Measurements from ENCODE around the gene TRAF3IP1. TPM values are rescaled to one million over a fixed set of nuclear protein-coding genes. Genes with fewer than 3 reads are reported as not detected.

TRAF3IP1 gene
- total and polyA plus RNA-seq, 4 donors, result 8.9 to 41.0 (median 14.7) TPM

- H3K36me3 ChIP-seq (ENCODE audit: control insufficient read depth in 4 of 4, insufficient read depth in 4 of 4, low read length in 4 of 4), result no peaks in the 10 kb centered on the region
- H3K4me3 ChIP-seq, result no peak overlapping the region
- ATAC-seq (ENCODE audit: insufficient read depth, low FRiP score) (no peak), DNase-seq (peak; percentile 16 to 28 (median 19))
- peak overlapping the region; percentile 63 to 70 for H3K27ac ChIP-seq (ENCODE audit: low read depth in 1 of 2, low read length in 1 of 2)
- H3K9me3 ChIP-seq (ENCODE audit: control insufficient read depth in 4 of 4, insufficient read depth in 3 of 4, low read length in 3 of 4), result no peaks in the 10 kb centered on the region
- H3K4me1 ChIP-seq (ENCODE audit: control insufficient read depth in 5 of 5, insufficient read depth in 5 of 5, low read length in 5 of 5), result peaks cover 12 to 37% (median 20%) of the 10 kb centered on the region in 5 donors
- peak overlapping the region; percentile 19 to 50 for H3K9ac ChIP-seq (ENCODE audit: insufficient read depth in 1 of 2, low read length in 2 of 2)
- no peaks in the 10 kb centered on the region for H3K27me3 ChIP-seq (ENCODE audit: control insufficient read depth in 3 of 3, insufficient read depth in 3 of 3, low read length in 2 of 3)
- 34 to 40% methylated on average over 13 of the region's 13 CpGs for WGBS, 2 donors
- TF ChIP-seq CTCF (IDR thresholded peaks at IDR 0.05; ENCODE audit: control extremely low read depth, extremely low read depth), result no peak
Measured at GRCh38 chr2:238289574-238289973, 30.7 kb upstream of the TRAF3IP1 start.

GRCh38 chr2:238290091-238290509 is 30.2 kb upstream of the TRAF3IP1 start:
- Histone ChIP-seq H3K27ac (ENCODE audit: low read depth in 1 of 2, low read length in 1 of 2) (no peak overlapping the region), H3K4me1 (ENCODE audit: control insufficient read depth in 5 of 5, insufficient read depth in 5 of 5, low read length in 5 of 5) (peaks cover 12 to 35% (median 18%) of the 10 kb centered on the region in 5 donors), H3K9ac (ENCODE audit: insufficient read depth in 1 of 2, low read length in 2 of 2) (peak overlapping the region in 1 of 2 donors; percentile 19), H3K9me3 (ENCODE audit: control insufficient read depth in 4 of 4, insufficient read depth in 3 of 4, low read length in 3 of 4) (no peaks in the 10 kb centered on the region), H3K27me3 (ENCODE audit: control insufficient read depth in 3 of 3, insufficient read depth in 3 of 3, low read length in 2 of 3) (no peaks in the 10 kb centered on the region), H3K36me3 (ENCODE audit: control insufficient read depth in 4 of 4, insufficient read depth in 4 of 4, low read length in 4 of 4) (no peaks in the 10 kb centered on the region), H3K4me3 (no peak overlapping the region)
- TF ChIP-seq CTCF (IDR thresholded peaks at IDR 0.05; ENCODE audit: control extremely low read depth, extremely low read depth), result no peak
- 47 to 67% methylated on average over 8 of the region's 8 CpGs for WGBS, 2 donors
- ATAC-seq (ENCODE audit: insufficient read depth, low FRiP score) (no peak), DNase-seq (peak; percentile 51 to 69 (median 59))

GRCh38 chr2:238290715-238291549 is 29.4 kb upstream of the TRAF3IP1 start:
- DNase-seq, result peak in 1 of 3 donors; percentile 12
- no peak for ATAC-seq (ENCODE audit: insufficient read depth, low FRiP score)
- Histone ChIP-seq H3K9ac (ENCODE audit: insufficient read depth in 1 of 2, low read length in 2 of 2) (no peak overlapping the region), H3K4me3 (no peak overlapping the region), H3K36me3 (ENCODE audit: control insufficient read depth in 4 of 4, insufficient read depth in 4 of 4, low read length in 4 of 4) (no peaks in the 10 kb centered on the region), H3K27me3 (ENCODE audit: control insufficient read depth in 3 of 3, insufficient read depth in 3 of 3, low read length in 2 of 3) (no peaks in the 10 kb centered on the region), H3K9me3 (ENCODE audit: control insufficient read depth in 4 of 4, insufficient read depth in 3 of 4, low read length in 3 of 4) (no peaks in the 10 kb centered on the region), H3K4me1 (ENCODE audit: control insufficient read depth in 5 of 5, insufficient read depth in 5 of 5, low read length in 5 of 5) (peaks cover 9 to 27% (median 13%) of the 10 kb centered on the region in 5 donors), H3K27ac (ENCODE audit: low read depth in 1 of 2, low read length in 1 of 2) (peak overlapping the region in 1 of 2 donors; percentile 0)
- WGBS, 2 donors, result 95 to 98% methylated on average over 5 of the region's 5 CpGs
- TF ChIP-seq CTCF (IDR thresholded peaks at IDR 0.05; ENCODE audit: control extremely low read depth, extremely low read depth), result no peak
